ENCODE measurements around the gene FAM227A.

DNA sequence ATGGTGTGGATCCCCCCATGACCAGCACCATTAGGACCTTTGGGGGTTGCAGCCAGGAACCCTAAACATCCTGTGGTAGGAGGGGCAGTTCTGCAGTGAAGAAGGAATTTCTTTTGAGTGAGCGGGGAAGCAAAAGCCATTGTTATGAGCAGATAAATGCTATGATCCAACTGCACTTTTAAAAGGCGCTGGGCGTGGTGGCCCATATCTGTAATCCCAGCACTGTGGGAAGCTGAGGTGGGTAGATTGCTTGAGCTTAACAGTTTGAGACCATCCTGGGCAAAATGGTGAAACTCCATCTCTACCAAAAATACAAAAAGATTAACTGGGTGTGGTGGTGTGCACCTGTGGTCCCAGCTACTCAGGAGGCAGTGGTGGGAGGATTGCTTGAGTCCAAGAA lies 19.6 kb upstream of the FAM227A start:
- no peak for TF ChIP-seq POLR2A (IDR thresholded peaks at IDR 0.05; ENCODE audit: low read length)
- TF ChIP-seq GATA1 (IDR thresholded peaks at IDR 0.05; ENCODE audit: low read depth, low read length): no peak

Data from erythroblast (primary cell).